Smooth muscle cell (in vitro differentiated cells): Measurements from ENCODE around the gene TEPSIN. TPM values are rescaled to one million over a fixed set of nuclear protein-coding genes. Genes with fewer than 3 reads are reported as not detected.

Source experiments
- DNase-seq: peaks from one replicate; lab custom pipeline; 2025; ENCODE audit not compliant: unreplicated experiment; lab: John Stamatoyannopoulos, UW
- H2AFZ ChIP-seq: fragments of 200-600 bp; sonication (generic); 2 replicates; pipeline ENCODE4 v1.6.0; 2016; ENCODE audit warnings: antibody characterized with exemption, low read depth, mild to moderate bottlenecking
- H3F3A ChIP-seq: fragments of 200-600 bp; sonication (generic); 2 replicates; pipeline ENCODE4 v1.6.0; 2017; ENCODE audit warnings: antibody characterized with exemption, low read depth
- H3K27ac ChIP-seq: fragments of 200-600 bp; sonication (generic); 2 replicates; pipeline ENCODE4 v1.5.1; 2016; ENCODE audit warnings: low read depth, mild to moderate bottlenecking
- H3K27me3 ChIP-seq: fragments of 200-600 bp; sonication (generic); 2 replicates; pipeline ENCODE4 v1.6.1; 2016; ENCODE audit warnings: low read depth, mild to moderate bottlenecking
- H3K36me3 ChIP-seq: fragments of 200-600 bp; sonication (generic); 2 replicates; pipeline ENCODE4 v1.5.1; 2016; ENCODE audit warnings: low read depth
- H3K4me1 ChIP-seq: fragments of 200-600 bp; sonication (generic); 2 replicates; pipeline ENCODE4 v1.5.1; 2016; ENCODE audit warnings: low read depth
- H3K4me2 ChIP-seq: fragments of 200-600 bp; sonication (generic); 2 replicates; pipeline ENCODE4 v1.6.0; 2016; ENCODE audit warnings: mild to moderate bottlenecking
- H3K4me3 ChIP-seq: fragments of 200-600 bp; sonication (generic); 2 replicates; pipeline ENCODE4 v1.5.1; 2016; ENCODE audit warnings: mild to moderate bottlenecking
- H3K79me2 ChIP-seq: fragments of 200-600 bp; sonication (generic); 2 replicates; pipeline ENCODE4 v1.6.0; 2016; ENCODE audit warnings: low read depth, mild to moderate bottlenecking
- H3K9ac ChIP-seq: fragments of 200-600 bp; sonication (generic); 2 replicates; pipeline ENCODE4 v1.6.0; 2016; ENCODE audit warnings: low read depth
- H3K9me3 ChIP-seq: fragments of 200-600 bp; sonication (generic); replicated peaks from 2 replicates; pipeline ENCODE4 v1.5.1; 2016; ENCODE audit warnings: low read depth
- H4K20me1 ChIP-seq: fragments of 200-600 bp; sonication (generic); 2 replicates; pipeline ENCODE4 v1.6.0; 2016; ENCODE audit warnings: low read depth
- CTCF ChIP-seq: fragments of 200-600 bp; sonication (generic); IDR thresholded peaks from 2 replicates; pipeline ENCODE4 v1.5.1; 2017; ENCODE audit warnings: borderline replicate concordance, mild to moderate bottlenecking, antibody characterized with exemption; ENCODE audit not compliant: insufficient read depth, poor library complexity, severe bottlenecking
- WGBS: methylation state at CpG from one replicate; pipeline ENCODE4 v1.1.7; 2016; ENCODE audit warnings: low lambda C conversion rate; 5-methylcytosine and 5-hydroxymethylcytosine counted together
- polyA plus RNA-seq: library from polyadenylated mRNA; unstranded; fragments of >200 nt; fragmentation: Nextera tagmentation; extraction: Ambion mirVana; gene quantifications from 2 replicates; pipeline ENCODE4 v1.2.1, GENCODE V29; 2016
- total RNA-seq: library from RNA; depleted of rRNA; stranded (reverse); fragments of >200 nt; gene quantifications from 2 replicates; pipeline ENCODE4 v1.2.3, GENCODE V29; 2014

The TEPSIN gene
- total and polyA plus RNA-seq, 2 experiments from 2014 or later, result 9.8 to 18.6 TPM

- H2AFZ ChIP-seq, result no peak overlapping the region
- H3K27ac ChIP-seq, result no peak overlapping the region
- no peaks in the 10 kb centered on the region for H4K20me1 ChIP-seq
- H3K79me2 ChIP-seq, result peaks cover 7% of the 10 kb centered on the region
- H3K4me2 ChIP-seq, result no peak overlapping the region
- no peaks in the 10 kb centered on the region for H3K27me3 ChIP-seq
- no peak overlapping the region for H3K9ac ChIP-seq
- no peaks in the 10 kb centered on the region for H3F3A ChIP-seq
- WGBS, result 94% methylated on average over 18 of the region's 18 CpGs
- H3K9me3 ChIP-seq, result no peaks in the 10 kb centered on the region
- no peak overlapping the region for H3K4me3 ChIP-seq
- H3K36me3 ChIP-seq, result no peaks in the 10 kb centered on the region
- no peak for DNase-seq
- no peak for TF ChIP-seq CTCF
- peaks cover 11% of the 10 kb centered on the region for H3K4me1 ChIP-seq
Measured at GRCh38 chr17:81217491-81217890, 21.4 kb downstream of the TEPSIN start.

- H3F3A ChIP-seq, result no peaks in the 10 kb centered on the region
- 98% methylated on average over 8 of the region's 8 CpGs for WGBS
- H3K79me2 ChIP-seq, result no peaks in the 10 kb centered on the region
- no peak overlapping the region for H3K27ac ChIP-seq
- H4K20me1 ChIP-seq, result peaks cover 12% of the 10 kb centered on the region
- H3K4me1 ChIP-seq, result no peaks in the 10 kb centered on the region
- no peak overlapping the region for H3K9ac ChIP-seq
- H3K9me3 ChIP-seq, result no peaks in the 10 kb centered on the region
- no peak for TF ChIP-seq CTCF
- H3K27me3 ChIP-seq, result no peaks in the 10 kb centered on the region
- H3K4me3 ChIP-seq, result no peak overlapping the region
- no peak for DNase-seq
- H2AFZ ChIP-seq, result no peak overlapping the region
- H3K36me3 ChIP-seq, result no peaks in the 10 kb centered on the region
- H3K4me2 ChIP-seq, result no peak overlapping the region
Measured at GRCh38 chr17:81213978-81214377, 24.9 kb downstream of the TEPSIN start.

GRCh38 chr17:81212365-81212764, 26.5 kb downstream of the TEPSIN start:
- H3K9me3 ChIP-seq, result no peaks in the 10 kb centered on the region
- H3F3A ChIP-seq, result no peaks in the 10 kb centered on the region
- 99% methylated on average over 9 of the region's 9 CpGs for WGBS
- no peak overlapping the region for H2AFZ ChIP-seq
- H3K4me2 ChIP-seq, result no peak overlapping the region
- H3K4me3 ChIP-seq, result no peak overlapping the region
- no peak overlapping the region for H3K9ac ChIP-seq
- DNase-seq, result no peak
- H3K4me1 ChIP-seq, result no peaks in the 10 kb centered on the region
- no peak overlapping the region for H3K27ac ChIP-seq
- no peaks in the 10 kb centered on the region for H3K79me2 ChIP-seq
- no peak for TF ChIP-seq CTCF
- H4K20me1 ChIP-seq, result peaks cover 12% of the 10 kb centered on the region
- no peaks in the 10 kb centered on the region for H3K27me3 ChIP-seq
- H3K36me3 ChIP-seq, result no peaks in the 10 kb centered on the region

- Histone ChIP-seq H3K9ac (no peak overlapping the region), H3F3A (no peaks in the 10 kb centered on the region), H4K20me1 (peaks cover 12% of the 10 kb centered on the region), H3K4me1 (no peaks in the 10 kb centered on the region), H3K79me2 (no peaks in the 10 kb centered on the region), H3K4me2 (no peak overlapping the region), H3K4me3 (no peak overlapping the region), H3K9me3 (no peaks in the 10 kb centered on the region), H3K36me3 (no peaks in the 10 kb centered on the region), H3K27me3 (no peaks in the 10 kb centered on the region), H2AFZ (no peak overlapping the region), H3K27ac (no peak overlapping the region)
- TF ChIP-seq CTCF, result no peak
- 64% methylated on average over 14 of the region's 14 CpGs for WGBS
- no peak for DNase-seq
Measured at GRCh38 chr17:81210868-81211267, 28.0 kb downstream of the TEPSIN start.
